Heart right ventricle (tissue), 16 donors: ENCODE results near the gene SAXO1. TPM values are rescaled to one million over a fixed set of nuclear protein-coding genes. Genes with fewer than 3 reads are reported as not detected.

Source experiments
- ATAC-seq, 8 donors: fragments of 200-7000 bp; cut with Tn5 transposase; one replicate each; pipeline ENCODE4 v1.9.1; 2020; ENCODE audit warnings: mild to moderate bottlenecking in 8 of 8, moderate library complexity in 8 of 8, moderate number of reproducible peaks in 1 of 8
- DNase-seq, 2 donors: peaks; one replicate each; pipeline ENCODE4 v3.0.0-alpha.2; 2020
- H3K27ac ChIP-seq, 10 donors: fragments of 200-600 bp; sonication (generic) in 2 of 10; one replicate each; pipeline versions ENCODE4 v1.5.0 to v1.8.0; 2020 to 2022; ENCODE audit warnings: mild to moderate bottlenecking in 3 of 10
- H3K27me3 ChIP-seq, 7 donors: fragments of 200-600 bp; one replicate each; pipeline ENCODE4 v1.8.0; 2021 to 2022; ENCODE audit warnings: mild to moderate bottlenecking in 2 of 7
- H3K36me3 ChIP-seq, 9 donors: fragments of 200-600 bp; sonication (generic) in 1 of 9; one replicate each; pipeline versions ENCODE4 v1.5.0 to v1.8.0; 2020 to 2022; ENCODE audit warnings: mild to moderate bottlenecking in 2 of 9
- H3K4me1 ChIP-seq, 9 donors: fragments of 200-600 bp; sonication (generic) in 1 of 9; one replicate each; pipeline versions ENCODE4 v1.5.0 to v1.8.0; 2020 to 2022; ENCODE audit warnings: mild to moderate bottlenecking in 4 of 9
- H3K4me3 ChIP-seq, 10 donors: fragments of 200-600 bp; sonication (generic) in 2 of 10; one replicate each; pipeline versions ENCODE4 v1.5.0 to v1.8.0; 2020 to 2022; ENCODE audit warnings: mild to moderate bottlenecking in 7 of 10, moderate library complexity in 2 of 10
- H3K9me3 ChIP-seq, 11 donors: fragments of 200-600 bp in 10 of 11; sonication (generic) in 2 of 11; one replicate each; pipeline versions ENCODE4 v1.5.0 to v1.8.0; 2013 to 2022; ENCODE audit warnings: mild to moderate bottlenecking in 2 of 11, control low read depth in 1 of 11, moderate library complexity in 1 of 11
- WGBS, 2 donors: extraction: QIAGEN DNeasy Blood & Tissue Kit; methylation state at CpG; one replicate each; pipeline ENCODE4 v1.1.7; 2013; ENCODE audit warnings: inconsistent platforms in 1 of 2; 5-methylcytosine and 5-hydroxymethylcytosine counted together
- intact Hi-C, 10 donors: fragments of 100-400 bp; cut with DNase I; formaldehyde crosslinking; loops; one replicate each; pipeline versions ENCODE4 v1.11.1 to v1.14.2; 2022
- polyA plus RNA-seq, 2 donors: library from polyadenylated mRNA; stranded (reverse); fragments of 200-250 nt; gene quantifications; one replicate each; pipeline ENCODE4 v1.2.3, GENCODE V29; 2013
- total RNA-seq, 10 donors: library from RNA; stranded (reverse); fragmentation: NEBNext Ultra II Directional in 3 of 10; extraction: Animal tissue kit (Norgen Biotek cat#: 25700) in 3 of 10; gene quantifications; one replicate each; pipeline versions ENCODE4 v1.2.1 to v1.2.4, GENCODE V29; 2021 to 2023
- TF ChIP-seq, protein P1 (sequence below), 9 donors: fragments of 200-600 bp; sonication (generic) in 2 of 9; IDR thresholded peaks; one replicate each; pipeline versions ENCODE4 v1.5.0 to v1.8.0; 2021 to 2022; ENCODE audit warnings: antibody characterized with exemption in 9 of 9, mild to moderate bottlenecking in 5 of 9, moderate library complexity in 1 of 9
- donor health status: Arrhythmogenic right ventricular cardiomyopathy.
- donor health status: ischemic (EF 13 %, LVEDD 7.1; RV severe dilation, severe dysfunction).
- donor health status: healthy with polysubstance abuse.
- donor health status: DM: no; HTN: yes; CAD: no.
- donor health status: DM: no; HTN: no; CAD: no.
- donor health status: ischemic (EF 25% LVEDD 6.9; RV normal size, moderate dysfunction).
- donor health status: ischemic (EF 25% LVEDD 5.7; RV mildly dilated, moderate dysfunction).
- donor health status: healthy.
- donor health status: DM: yes; HTN: yes; CAD: no.
- donor health status: Ischemic cardiomyopathy.
- donor health status: ischemic (EF 35%, LVEDD 5.7; RV mildly dilated, moderate dysfunction).
- donor health status: nonischemic (EF 11% LVEDD 7.7; RV severe dilation, severe dysfunction).
- donor health status: DM: yes; HTN: yes; CAD: no.
- donor health status: PGD.
- donor health status: ischemic (EF 29% LVEDD 5.4; RV normal size, mild dysfunction).
- donor health status: nonischemic (EF 23%, LVEDD 6.1; RV moderate dilation, normal function).

Gene SAXO1
- total and polyA plus RNA-seq, 12 donors: 0.06 TPM; not detected in 11

DNA sequence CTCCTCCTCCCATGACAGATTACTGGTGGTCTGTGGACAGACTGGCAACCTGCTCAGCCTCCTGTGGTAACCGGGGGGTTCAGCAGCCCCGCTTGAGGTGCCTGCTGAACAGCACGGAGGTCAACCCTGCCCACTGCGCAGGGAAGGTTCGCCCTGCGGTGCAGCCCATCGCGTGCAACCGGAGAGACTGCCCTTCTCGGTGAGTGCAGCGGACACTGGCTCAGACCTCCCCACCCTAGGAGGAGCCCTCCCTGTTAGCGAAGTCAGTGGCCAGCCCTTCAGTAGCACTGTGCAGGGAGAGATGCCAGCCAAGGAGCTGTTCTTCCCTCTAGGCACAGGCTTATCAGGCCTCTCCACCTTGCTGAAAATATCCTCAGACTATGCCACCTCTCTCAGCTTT lies 143.5 kb downstream of the SAXO1 start:
- peak in 2 of 8 donors; percentile 18 to 44 for ATAC-seq

DNA sequence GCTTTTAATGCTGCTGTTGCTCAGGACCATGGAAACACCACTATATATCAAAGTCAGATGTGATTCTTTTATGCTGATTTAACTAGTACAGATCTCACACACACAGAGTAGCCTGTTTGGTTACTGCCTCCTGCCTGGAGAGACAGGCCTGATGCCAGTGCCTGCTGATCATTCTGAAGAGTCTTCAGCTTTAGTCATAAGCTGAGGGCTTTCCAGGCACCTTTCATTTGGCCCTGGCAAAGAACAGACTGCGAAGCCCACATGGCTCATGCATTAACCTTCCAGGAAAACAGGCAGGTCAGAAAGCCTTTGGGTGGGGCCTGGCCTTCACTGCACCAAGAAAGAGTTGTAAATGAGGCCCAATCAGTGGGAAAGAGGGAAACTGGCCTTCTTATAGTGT lies 144.7 kb downstream of the SAXO1 start:
- Histone ChIP-seq H3K4me1 (peaks cover 0 to 6% (median 0%) of the 10 kb centered on the region in 9 donors), H3K36me3 (peaks cover 0 to 2% (median 0%) of the 10 kb centered on the region in 9 donors), H3K4me3 (no peak overlapping the region), H3K27me3 (no peaks in the 10 kb centered on the region), H3K27ac (no peak overlapping the region), H3K9me3 (peaks cover 0 to 6% (median 0%) of the 10 kb centered on the region in 11 donors)
- intact Hi-C loops: loop anchor here in 1 of 10 donors (10.0 kb wide), 1 partner anchor 97 kb away; no protein-coding TSS in a partner anchor
- peak; percentile 46 to 93 (median 82) for ATAC-seq
- 46 to 69% methylated on average over 1 of the region's 1 CpG for WGBS, 2 donors
- peak in 1 of 2 donors; percentile 25 for DNase-seq
- TF ChIP-seq, protein P1, sequence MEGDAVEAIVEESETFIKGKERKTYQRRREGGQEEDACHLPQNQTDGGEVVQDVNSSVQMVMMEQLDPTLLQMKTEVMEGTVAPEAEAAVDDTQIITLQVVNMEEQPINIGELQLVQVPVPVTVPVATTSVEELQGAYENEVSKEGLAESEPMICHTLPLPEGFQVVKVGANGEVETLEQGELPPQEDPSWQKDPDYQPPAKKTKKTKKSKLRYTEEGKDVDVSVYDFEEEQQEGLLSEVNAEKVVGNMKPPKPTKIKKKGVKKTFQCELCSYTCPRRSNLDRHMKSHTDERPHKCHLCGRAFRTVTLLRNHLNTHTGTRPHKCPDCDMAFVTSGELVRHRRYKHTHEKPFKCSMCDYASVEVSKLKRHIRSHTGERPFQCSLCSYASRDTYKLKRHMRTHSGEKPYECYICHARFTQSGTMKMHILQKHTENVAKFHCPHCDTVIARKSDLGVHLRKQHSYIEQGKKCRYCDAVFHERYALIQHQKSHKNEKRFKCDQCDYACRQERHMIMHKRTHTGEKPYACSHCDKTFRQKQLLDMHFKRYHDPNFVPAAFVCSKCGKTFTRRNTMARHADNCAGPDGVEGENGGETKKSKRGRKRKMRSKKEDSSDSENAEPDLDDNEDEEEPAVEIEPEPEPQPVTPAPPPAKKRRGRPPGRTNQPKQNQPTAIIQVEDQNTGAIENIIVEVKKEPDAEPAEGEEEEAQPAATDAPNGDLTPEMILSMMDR (IDR thresholded peaks at IDR 0.05): no peak

More for the DNA sequence above, 143.5 kb downstream of the SAXO1 start:
- Histone ChIP-seq H3K4me3 (no peak overlapping the region), H3K36me3 (no peaks in the 10 kb centered on the region), H3K4me1 (peaks cover 0 to 6% (median 0%) of the 10 kb centered on the region in 9 donors), H3K27me3 (no peaks in the 10 kb centered on the region), H3K9me3 (peaks cover 0 to 4% (median 0%) of the 10 kb centered on the region in 11 donors), H3K27ac (no peak overlapping the region)
- TF ChIP-seq, protein P1 (IDR thresholded peaks at IDR 0.05): no peak
- WGBS, 2 donors: 95 to 96% methylated on average over 12 of the region's 12 CpGs
- no peak for DNase-seq
- intact Hi-C loops: loop anchor here in 1 of 10 donors (10.0 kb wide), 1 partner anchor 95 kb away; no protein-coding TSS in a partner anchor

DNA sequence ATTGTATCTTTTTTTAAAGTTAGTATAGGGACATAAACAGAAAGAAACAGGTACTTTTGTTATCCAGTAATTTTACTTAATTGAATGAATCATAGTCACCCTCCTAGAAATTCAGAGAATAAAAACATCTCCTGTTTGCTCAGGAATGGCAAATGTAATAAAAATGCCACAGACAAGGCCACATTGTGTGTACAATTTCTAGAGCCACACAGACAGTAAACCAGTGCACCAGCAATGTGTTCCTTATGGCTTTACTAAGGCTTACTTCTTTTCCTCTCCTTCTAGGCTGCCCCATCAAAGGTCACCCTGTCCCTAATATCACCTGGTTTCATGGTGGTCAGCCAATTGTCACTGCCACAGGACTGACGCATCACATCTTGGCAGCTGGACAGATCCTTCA lies 145.5 kb downstream of the SAXO1 start:
- H3K4me1 ChIP-seq: peaks cover 0 to 6% (median 0%) of the 10 kb centered on the region in 9 donors
- TF ChIP-seq, protein P1 (IDR thresholded peaks at IDR 0.05): no peak
- H3K9me3 ChIP-seq: peaks cover 0 to 13% (median 0%) of the 10 kb centered on the region in 11 donors
- no peak for DNase-seq
- intact Hi-C loops: loop anchor here in 1 of 10 donors (10.0 kb wide), 1 partner anchor 97 kb away; no protein-coding TSS in a partner anchor
- ATAC-seq: no peak
- no peak overlapping the region for H3K27ac ChIP-seq
- H3K27me3 ChIP-seq: no peaks in the 10 kb centered on the region
- WGBS, 2 donors: 82 to 95% methylated on average over 1 of the region's 1 CpG
- no peak overlapping the region for H3K4me3 ChIP-seq
- peaks cover 0 to 9% (median 0%) of the 10 kb centered on the region in 9 donors for H3K36me3 ChIP-seq

DNA sequence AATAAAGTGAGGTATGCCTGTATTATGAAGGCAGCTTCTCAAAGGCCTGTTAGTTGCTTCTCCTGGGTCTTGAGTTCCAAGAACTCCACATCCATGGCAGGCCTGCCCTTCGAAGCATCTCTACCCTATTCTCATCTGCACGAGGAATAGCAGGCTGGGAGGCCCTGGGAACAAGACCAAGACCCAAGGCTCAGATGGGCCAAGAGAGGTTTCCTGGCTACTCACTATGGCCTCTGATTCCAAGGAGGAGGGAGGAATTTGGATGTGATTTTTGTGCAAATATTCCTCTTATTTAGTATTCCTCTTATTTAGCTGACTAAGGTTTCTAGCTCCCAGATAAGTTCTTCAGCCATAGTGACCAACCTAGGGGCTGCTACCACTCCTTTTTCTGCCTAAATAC lies 151.3 kb downstream of the SAXO1 start:
- Histone ChIP-seq H3K27me3 (no peaks in the 10 kb centered on the region), H3K4me3 (no peak overlapping the region), H3K4me1 (no peaks in the 10 kb centered on the region), H3K9me3 (peaks cover 0 to 14% (median 0%) of the 10 kb centered on the region in 11 donors), H3K27ac (no peak overlapping the region), H3K36me3 (peaks cover 0 to 11% (median 0%) of the 10 kb centered on the region in 9 donors)
- DNase-seq: no peak
- no peak for ATAC-seq
- WGBS, 2 donors: 67 to 73% methylated on average over 2 of the region's 2 CpGs
- TF ChIP-seq, protein P1 (IDR thresholded peaks at IDR 0.05): no peak
- intact Hi-C loops: loop anchor here in 1 of 10 donors (10.0 kb wide), 1 partner anchor 103 kb away; no protein-coding TSS in a partner anchor
